Esophagus muscularis mucosa (tissue), 3 donors: Measurements from ENCODE around the gene ISG20L2.

Source experiments
- CTCF ChIP-seq, 3 experiments: fragments of 200-600 bp in 2 of 3; fragments of 450-650 bp in 1 of 3; sonication (generic) in 2 of 3; IDR thresholded peaks; one replicate each; pipeline ENCODE4 v1.5.1; 2017 to 2019; ENCODE audit warnings: antibody characterized with exemption in 3 of 3, mild to moderate bottlenecking in 2 of 3, moderate library complexity in 1 of 3
- POLR2A ChIP-seq: fragments of 450-650 bp; IDR thresholded peaks from one replicate; pipeline ENCODE4 v1.6.1; 2017; ENCODE audit warnings: antibody characterized with exemption, moderate library complexity, mild to moderate bottlenecking, low read depth

DNA sequence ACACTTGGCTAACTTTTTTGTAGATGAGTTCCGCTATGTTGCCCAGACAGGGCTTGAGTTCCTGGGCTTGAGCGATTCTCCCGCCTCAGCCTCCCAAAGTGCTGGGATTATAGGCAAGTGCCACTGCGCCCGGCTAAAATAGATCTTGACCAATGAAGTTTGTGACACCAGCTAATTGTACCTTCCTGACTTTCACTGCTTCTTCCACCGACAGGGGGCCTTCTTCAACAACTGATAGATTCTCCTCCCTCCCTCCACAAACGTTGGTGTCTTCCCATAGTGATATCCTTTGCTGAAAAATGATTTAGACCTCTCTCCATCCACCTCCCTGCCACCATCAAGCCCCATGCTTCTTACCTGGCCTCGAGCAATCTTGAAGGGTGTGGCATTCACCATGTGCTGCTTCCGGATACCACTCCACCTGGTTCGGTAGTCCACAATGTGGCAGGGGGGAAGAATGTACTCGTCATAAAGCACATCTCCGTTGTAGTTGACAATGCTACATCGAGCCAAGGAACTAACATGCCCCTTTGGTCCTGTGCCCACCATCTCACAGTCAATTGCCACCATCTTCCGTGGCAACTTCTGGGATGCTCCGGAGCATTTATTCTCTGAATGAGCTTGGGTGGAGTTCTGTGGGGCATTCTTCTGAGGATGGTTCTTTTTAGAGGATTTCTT is 1.9 kb downstream of the ISG20L2 start:
- TF ChIP-seq CTCF (IDR thresholded peaks at IDR 0.05) (peak in 2 of 3 experiments; percentile 38 to 39), POLR2A (no peak)
